HEK293 (cell line): ENCODE data around the gene ITSN1.

Experiments used
- GLI2 ChIP-seq: fragments of 450-650 bp; formaldehyde crosslinking; IDR thresholded peaks from 2 replicates; pipeline ENCODE4; 2017; ENCODE audit warnings: missing biosample characterization, missing genetic modification characterization, low read depth, borderline replicate concordance
- GLI4 ChIP-seq: fragments of 450-650 bp; formaldehyde crosslinking; IDR thresholded peaks from 2 replicates; pipeline ENCODE4 v1.5.1; 2016; ENCODE audit warnings: missing biosample characterization, missing genetic modification characterization
- HIC1 ChIP-seq: fragments of 450-650 bp; formaldehyde crosslinking; IDR thresholded peaks from 2 replicates; pipeline ENCODE4 v1.5.1; 2016; ENCODE audit warnings: missing biosample characterization, missing genetic modification characterization
- SP7 ChIP-seq: fragments of 450-650 bp; formaldehyde crosslinking; IDR thresholded peaks from 2 replicates; pipeline ENCODE4 v1.5.1; 2016; ENCODE audit warnings: missing biosample characterization, missing genetic modification characterization
- ZBTB10 ChIP-seq: fragments of 450-650 bp; formaldehyde crosslinking; IDR thresholded peaks from 2 replicates; pipeline ENCODE4 v1.5.1; 2016; ENCODE audit warnings: missing biosample characterization, missing genetic modification characterization
- ZFP37 ChIP-seq: fragments of 450-650 bp; formaldehyde crosslinking; IDR thresholded peaks from 2 replicates; pipeline ENCODE4 v1.5.1; 2016; ENCODE audit warnings: missing biosample characterization, missing genetic modification characterization
- ZFP69B ChIP-seq: fragments of 450-650 bp; formaldehyde crosslinking; IDR thresholded peaks from 2 replicates; pipeline ENCODE4 v1.5.1; 2016; ENCODE audit warnings: missing biosample characterization, missing genetic modification characterization
- ZNF16 ChIP-seq: fragments of 450-650 bp; formaldehyde crosslinking; IDR thresholded peaks from 2 replicates; pipeline ENCODE4 v1.5.1; 2016; ENCODE audit warnings: low read depth, missing biosample characterization, missing genetic modification characterization
- ZNF169 ChIP-seq: fragments of 450-650 bp; formaldehyde crosslinking; IDR thresholded peaks from 2 replicates; pipeline ENCODE4 v1.5.1; 2016; ENCODE audit warnings: missing biosample characterization, missing genetic modification characterization
- ZNF23 ChIP-seq: fragments of 450-650 bp; formaldehyde crosslinking; IDR thresholded peaks from 2 replicates; pipeline ENCODE4 v1.5.1; 2016; ENCODE audit warnings: missing biosample characterization, missing genetic modification characterization, borderline replicate concordance
- ZNF24 ChIP-seq: fragments of 450-650 bp; formaldehyde crosslinking; IDR thresholded peaks from 2 replicates; pipeline ENCODE4 v1.5.1; 2016; ENCODE audit warnings: missing biosample characterization, missing genetic modification characterization
- ZNF248 ChIP-seq: fragments of 450-650 bp; formaldehyde crosslinking; IDR thresholded peaks from 2 replicates; pipeline ENCODE4 v1.5.1; 2017; ENCODE audit warnings: missing biosample characterization, missing genetic modification characterization
- ZNF26 ChIP-seq: fragments of 450-650 bp; formaldehyde crosslinking; IDR thresholded peaks from 2 replicates; pipeline ENCODE4 v1.5.1; 2016; ENCODE audit warnings: missing biosample characterization, missing genetic modification characterization
- ZNF341 ChIP-seq: fragments of 450-650 bp; formaldehyde crosslinking; IDR thresholded peaks from 2 replicates; pipeline ENCODE4; 2016; ENCODE audit warnings: low read depth, missing biosample characterization, missing genetic modification characterization
- ZNF398 ChIP-seq: fragments of 450-650 bp; formaldehyde crosslinking; IDR thresholded peaks from 2 replicates; pipeline ENCODE4 v1.5.1; 2017; ENCODE audit warnings: missing biosample characterization, missing genetic modification characterization
- ZNF433 ChIP-seq: fragments of 450-650 bp; formaldehyde crosslinking; IDR thresholded peaks from 2 replicates; pipeline ENCODE4 v1.5.1; 2016; ENCODE audit warnings: missing biosample characterization, missing genetic modification characterization, low read depth
- ZNF514 ChIP-seq: fragments of 450-650 bp; formaldehyde crosslinking; IDR thresholded peaks from 2 replicates; pipeline ENCODE4 v1.5.1; 2016; ENCODE audit warnings: missing biosample characterization, missing genetic modification characterization
- ZNF580 ChIP-seq: fragments of 450-650 bp; formaldehyde crosslinking; IDR thresholded peaks from 2 replicates; pipeline ENCODE4 v1.5.1; 2016; ENCODE audit warnings: missing biosample characterization, missing genetic modification characterization
- ZNF600 ChIP-seq: fragments of 450-650 bp; formaldehyde crosslinking; IDR thresholded peaks from 2 replicates; pipeline ENCODE4 v1.5.1; 2016; ENCODE audit warnings: missing biosample characterization, missing genetic modification characterization
- ZNF629 ChIP-seq: fragments of 450-650 bp; formaldehyde crosslinking; IDR thresholded peaks from 2 replicates; pipeline ENCODE4 v1.5.1; 2017; ENCODE audit warnings: missing biosample characterization, missing genetic modification characterization
- ZNF654 ChIP-seq: fragments of 450-650 bp; formaldehyde crosslinking; IDR thresholded peaks from 2 replicates; pipeline ENCODE4 v1.5.1; 2016; ENCODE audit warnings: low read depth, missing biosample characterization, missing genetic modification characterization
- ZNF701 ChIP-seq: fragments of 450-650 bp; formaldehyde crosslinking; IDR thresholded peaks from 2 replicates; pipeline ENCODE4 v1.5.1; 2016; ENCODE audit warnings: missing biosample characterization, missing genetic modification characterization
- ZNF776 ChIP-seq: fragments of 450-650 bp; formaldehyde crosslinking; IDR thresholded peaks from 2 replicates; pipeline ENCODE4 v1.5.0; 2017; ENCODE audit warnings: missing biosample characterization, missing genetic modification characterization, borderline replicate concordance
- ZNF791 ChIP-seq: fragments of 450-650 bp; formaldehyde crosslinking; IDR thresholded peaks from 2 replicates; pipeline ENCODE4 v1.5.1; 2016; ENCODE audit warnings: missing biosample characterization, missing genetic modification characterization
- ZNF830 ChIP-seq: fragments of 450-650 bp; IDR thresholded peaks from 2 replicates; pipeline ENCODE4 v1.5.0; 2018; ENCODE audit warnings: missing biosample characterization, missing genetic modification characterization, low read depth, mild to moderate bottlenecking, moderate library complexity
- ZSCAN18 ChIP-seq: fragments of 450-650 bp; formaldehyde crosslinking; IDR thresholded peaks from 2 replicates; pipeline ENCODE4 v1.5.1; 2016; ENCODE audit warnings: missing biosample characterization, missing genetic modification characterization
- ZSCAN23 ChIP-seq: fragments of 450-650 bp; formaldehyde crosslinking; IDR thresholded peaks from 2 replicates; pipeline ENCODE4 v1.5.1; 2016; ENCODE audit warnings: missing biosample characterization, missing genetic modification characterization

The ITSN1 gene

GRCh38 chr21:33801424-33802405 lies 159.4 kb downstream of the ITSN1 start (continued):
- TF ChIP-seq ZFP69B, result no peak
- TF ChIP-seq ZNF248 (tag by site-specific recombination), result no peak
- TF ChIP-seq ZNF23, result no peak
- no peak for TF ChIP-seq ZNF580 (tag by site-specific recombination)
- no peak for TF ChIP-seq ZNF514 (tag by site-specific recombination)
- peak; percentile 89 for TF ChIP-seq ZNF24 (tag by site-specific recombination)
- no peak for TF ChIP-seq ZNF341 (tag by site-specific recombination)
- TF ChIP-seq ZNF776, result no peak
- no peak; the same call in 1 of the 2 replicates for TF ChIP-seq ZBTB10
- TF ChIP-seq GLI4, result no peak
- TF ChIP-seq ZNF398 (tag by site-specific recombination), result no peak
- no peak for TF ChIP-seq ZNF169 (tag by site-specific recombination)
- no peak for TF ChIP-seq ZNF26 (tag by site-specific recombination)
- no peak for TF ChIP-seq ZNF16 (tag by site-specific recombination)
- TF ChIP-seq ZNF654 (tag by site-specific recombination), result no peak
- TF ChIP-seq HIC1 (tag by site-specific recombination), result no peak
- peak; percentile 24; the same call in 1 of the 2 replicates for TF ChIP-seq ZSCAN23 (tag by site-specific recombination)
- no peak for TF ChIP-seq ZNF791 (tag by site-specific recombination)
- peak; percentile 89 for TF ChIP-seq SP7 (tag by site-specific recombination)
- TF ChIP-seq ZNF830, result no peak
- no peak for TF ChIP-seq ZNF701 (tag by site-specific recombination)
- no peak for TF ChIP-seq ZFP37 (tag by site-specific recombination)
- TF ChIP-seq ZSCAN18, result no peak
- 0 out of 2 replicates have a peak, but pooled peaks have one; percentile 25 for TF ChIP-seq GLI2 (tag by site-specific recombination)
- TF ChIP-seq ZNF600 (tag by site-specific recombination), result peak; percentile 87
- TF ChIP-seq ZNF629 (tag by site-specific recombination), result peak; percentile 87
- no peak for TF ChIP-seq ZNF433 (tag by site-specific recombination)
